HCT116 (cell line): Measurements from ENCODE around the gene CENPH. TPM values are rescaled to one million over a fixed set of nuclear protein-coding genes. Genes with fewer than 3 reads are reported as not detected.

Source experiments
- ATAC-seq: fragments of 200-7000 bp; cut with Tn5 transposase; 2 replicates; pipeline ENCODE4 v1.9.1; 2020; ENCODE audit warnings: mild to moderate bottlenecking, moderate library complexity
- BruUV-seq: library from RNA; stranded (reverse); fragments of 400-500 nt; replicated peaks from 2 replicates; lab custom pipeline; 2021; lab: Mats Ljungman, UMichigan
- CTCF ChIA-PET: fragments of 300-600 bp; sonication (Branson Sonifier 250); formaldehyde crosslinking; loops from one replicate; lab custom pipeline; 2021; ENCODE audit warnings: antibody characterized with exemption; lab: Charles Lee
- POLR2A ChIA-PET: fragments of 300-600, 350-600 bp; sonication (Branson Sonifier 250); formaldehyde crosslinking; loops from one replicate; lab custom pipeline; 2021; ENCODE audit warnings: antibody characterized with exemption; lab: Charles Lee
- RAD21 ChIA-PET, 2 experiments: fragments of 300-600 bp; sonication (Branson Sonifier 250); formaldehyde crosslinking; loops; one replicate each; lab custom pipeline; 2023; ENCODE audit warnings: low total read pairs in 2 of 2; ENCODE audit not compliant: uncharacterized antibody in 2 of 2, unreplicated experiment in 2 of 2, low non-redundant PET in 1 of 2; lab: Charles Lee
- DNase-seq: peaks from one replicate; pipeline ENCODE4 v3.0.0-alpha.2; 2010; ENCODE audit warnings: low read depth, low spot score
- H2AFZ ChIP-seq: fragments of 200-600 bp; shearing (Covaris generic), sonication (generic); 2 replicates; pipeline ENCODE4 v1.6.1; 2017; ENCODE audit warnings: low read depth, mixed run types, mixed read lengths, antibody characterized with exemption, low read length; ENCODE audit not compliant: poor library complexity, severe bottlenecking
- H3K27ac ChIP-seq: 2 replicates; pipeline ENCODE4 v1.5.1; 2012; ENCODE audit warnings: low read depth, low read length
- H3K27me3 ChIP-seq: fragments of 200-600 bp; sonication (generic); 2 replicates; pipeline ENCODE4 v1.6.1; 2016; ENCODE audit warnings: mixed run types, low read length, mixed read lengths; ENCODE audit not compliant: insufficient read depth
- H3K36me3 ChIP-seq, 2 experiments: fragments of 200-500 bp in 1 of 2; fragments of 200-600 bp in 1 of 2; sonication (Bioruptor generic) in 1 of 2; sonication (generic) in 1 of 2; 2 replicates each; pipeline versions ENCODE4 v1.5.1 to v1.6.1; 2014 to 2016; ENCODE audit warnings: low read length in 2 of 2, inconsistent platforms in 1 of 2, mixed read lengths in 1 of 2, mixed run types in 1 of 2; ENCODE audit not compliant: insufficient read depth in 2 of 2, control insufficient read depth in 1 of 2
- H3K4me1 ChIP-seq, 2 experiments: fragments of 200-600 bp in 1 of 2; sonication (generic) in 1 of 2; 2 replicates each; pipeline versions ENCODE4 v1.5.1 to v1.6.1; 2012 to 2017; ENCODE audit warnings: low read length in 2 of 2, inconsistent platforms in 1 of 2, mild to moderate bottlenecking in 1 of 2, mixed read lengths in 1 of 2, mixed run types in 1 of 2, moderate library complexity in 1 of 2; ENCODE audit not compliant: insufficient read depth in 2 of 2, control insufficient read depth in 1 of 2
- H3K4me2 ChIP-seq: fragments of 200-600 bp; sonication (generic); 2 replicates; pipeline ENCODE4 v1.6.1; 2017; ENCODE audit warnings: mixed run types, low read length, mixed read lengths
- H3K4me3 ChIP-seq, 2 experiments: fragments of 200-600 bp in 1 of 2; sonication (generic) in 1 of 2; replicated peaks in 1 of 2; 2 replicates each; pipeline ENCODE4 v1.5.1; 2011 to 2016; ENCODE audit warnings: low read length in 2 of 2, control low read depth in 1 of 2, low read depth in 1 of 2, mild to moderate bottlenecking in 1 of 2, mixed read lengths in 1 of 2, mixed run types in 1 of 2
- H3K79me2 ChIP-seq: fragments of 200-600 bp; sonication (generic); 2 replicates; pipeline ENCODE4 v1.6.1; 2017; ENCODE audit warnings: mild to moderate bottlenecking, mixed run types, low read length, moderate library complexity, mixed read lengths; ENCODE audit not compliant: insufficient read depth
- H3K9ac ChIP-seq: fragments of 200-600 bp; sonication (generic); 2 replicates; pipeline ENCODE4 v1.6.1; 2016; ENCODE audit warnings: low read length, mixed read lengths
- H3K9me2 ChIP-seq: fragments of 200-600 bp; sonication (generic), shearing (Covaris generic); 2 replicates; pipeline ENCODE4 v1.6.1; 2017; ENCODE audit warnings: mixed run types, mild to moderate bottlenecking, moderate library complexity; ENCODE audit not compliant: insufficient read depth
- H3K9me3 ChIP-seq, 2 experiments: fragments of 200-500 bp in 1 of 2; fragments of 200-600 bp in 1 of 2; sonication (Bioruptor generic) in 1 of 2; sonication (generic) in 1 of 2; 2 replicates each; pipeline ENCODE4 v1.6.1; 2014 to 2017; ENCODE audit warnings: low read length in 2 of 2, mixed read lengths in 2 of 2, inconsistent platforms in 1 of 2, low read depth in 1 of 2, mild to moderate bottlenecking in 1 of 2, mixed run types in 1 of 2, moderate library complexity in 1 of 2; ENCODE audit not compliant: control insufficient read depth in 1 of 2, insufficient read depth in 1 of 2
- H4K20me1 ChIP-seq: fragments of 200-600 bp; sonication (generic), shearing (Covaris generic); 2 replicates; pipeline ENCODE4 v1.6.1; 2017; ENCODE audit warnings: mixed run types, mild to moderate bottlenecking, moderate library complexity; ENCODE audit not compliant: insufficient read depth
- CBX3 ChIP-seq: IDR thresholded peaks from 2 replicates; pipeline ENCODE4 v1.6.1; 2012; ENCODE audit warnings: low read depth
- CEBPB ChIP-seq: IDR thresholded peaks from 2 replicates; pipeline ENCODE4 v1.6.1; 2012; ENCODE audit warnings: low read depth
- EGR1 ChIP-seq: IDR thresholded peaks from 2 replicates; pipeline ENCODE4 v1.6.1; 2012; ENCODE audit warnings: low read depth
- ELF1 ChIP-seq: IDR thresholded peaks from 2 replicates; pipeline ENCODE4 v1.6.1; 2012; ENCODE audit warnings: low read depth, borderline replicate concordance
- EZH2 ChIP-seq: fragments of 200-600 bp; sonication (generic); IDR thresholded peaks from 2 replicates; pipeline ENCODE4 v1.6.1; 2017; ENCODE audit warnings: antibody characterized with exemption, mixed run types
- EZH2phosphoT487 ChIP-seq: fragments of 200-600 bp; IDR thresholded peaks from 2 replicates; pipeline ENCODE4 v1.6.1; 2018; ENCODE audit warnings: antibody characterized with exemption, borderline replicate concordance
- FOSL1 ChIP-seq: IDR thresholded peaks from 2 replicates; pipeline ENCODE4 v1.6.1; 2012; ENCODE audit warnings: low read depth
- JUND ChIP-seq: IDR thresholded peaks from 2 replicates; pipeline ENCODE4 v1.6.1; 2012
- POLR2AphosphoS5 ChIP-seq: IDR thresholded peaks from 2 replicates; pipeline ENCODE4 v1.6.1; 2011; ENCODE audit warnings: mild to moderate bottlenecking, low read depth, low read length, moderate library complexity
- RAD21 ChIP-seq: IDR thresholded peaks from 2 replicates; pipeline ENCODE4 v1.6.1; 2012; ENCODE audit warnings: low read depth, mild to moderate bottlenecking
- SP1 ChIP-seq: IDR thresholded peaks from 2 replicates; pipeline ENCODE4 v1.6.1; 2012; ENCODE audit warnings: low read depth
- SRF ChIP-seq: IDR thresholded peaks from 2 replicates; pipeline ENCODE4 v1.6.1; 2012; ENCODE audit warnings: low read depth
- YY1 ChIP-seq: IDR thresholded peaks from 2 replicates; pipeline ENCODE4 v1.6.1; 2011; ENCODE audit warnings: low read length, low read depth, moderate library complexity, mild to moderate bottlenecking; ENCODE audit not compliant: insufficient replicate concordance; ENCODE audit errors: extremely low read depth
- ZFX ChIP-seq: fragments of 450-650 bp; IDR thresholded peaks from 2 replicates; pipeline ENCODE4 v1.6.1; 2017
- ZNF274 ChIP-seq: fragments of 200-500 bp; sonication (Bioruptor generic); IDR thresholded peaks from 2 replicates; pipeline ENCODE4 v1.6.1; 2014; ENCODE audit warnings: mild to moderate bottlenecking, low read depth, low read length, inconsistent platforms
- intact Hi-C: fragments of 100-400 bp; cut with micrococcal nuclease; formaldehyde crosslinking; loops from 2 replicates; pipeline ENCODE4 v1.10.0; 2022
- total RNA-seq: library from RNA; stranded (reverse); gene quantifications from one replicate; pipeline ENCODE4 v1.2.1, GENCODE V29; 2021; ENCODE audit not compliant: unreplicated experiment
- TF ChIP-seq, protein P1 (sequence below): IDR thresholded peaks from 2 replicates; pipeline ENCODE4 v1.6.1; 2011; ENCODE audit warnings: mild to moderate bottlenecking, low read length, moderate library complexity; ENCODE audit not compliant: insufficient replicate concordance; ENCODE audit errors: extremely low read depth
- TF ChIP-seq, protein P2 (sequence below): IDR thresholded peaks from 2 replicates; pipeline ENCODE4 v1.6.1; 2012; ENCODE audit warnings: low read depth

The CENPH gene
- total RNA-seq, 1 experiment from 2014 or later = 23.4 TPM

DNA sequence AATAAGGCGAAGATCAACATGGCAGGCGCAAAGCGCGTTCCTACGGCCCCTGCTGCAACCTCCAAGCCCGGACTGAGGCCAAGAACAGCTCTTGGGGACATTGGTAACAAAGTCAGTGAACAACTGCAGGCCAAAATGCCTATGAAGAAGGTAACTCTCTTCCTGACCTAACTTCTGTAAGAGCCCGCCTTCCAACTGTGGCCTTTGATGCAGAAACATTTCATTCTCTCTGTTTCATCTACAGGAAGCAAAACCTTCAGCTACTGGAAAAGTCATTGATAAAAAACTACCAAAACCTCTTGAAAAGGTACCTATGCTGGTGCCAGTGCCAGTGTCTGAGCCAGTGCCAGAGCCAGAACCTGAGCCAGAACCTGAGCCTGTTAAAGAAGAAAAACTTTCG, 21.5 kb upstream of the CENPH start:
- Histone ChIP-seq H3K4me1 (peaks cover 14 to 20% of the 10 kb centered on the region in 2 experiments), H3K9me2 (no peaks in the 10 kb centered on the region), H3K36me3 (peaks cover 24 to 48% of the 10 kb centered on the region in 2 experiments), H3K9me3 (no peaks in the 10 kb centered on the region), H3K9ac (peak overlapping the region; percentile 98), H3K4me3 (peak overlapping the region; percentile 87 to 98), H3K27me3 (no peaks in the 10 kb centered on the region), H3K27ac (peak overlapping the region; percentile 80), H3K79me2 (peaks cover 55% of the 10 kb centered on the region), H3K4me2 (peak overlapping the region; percentile 89), H4K20me1 (no peaks in the 10 kb centered on the region; the same call in 1 of the 2 replicates), H2AFZ (no peak overlapping the region)
- BruUV-seq = no TSS peak
- ATAC-seq (no peak), DNase-seq (no peak)
- ChIA-PET CTCF (no interaction called here), POLR2A (no interaction called here), RAD21 (no interaction called here)
- TF ChIP-seq ZFX (no peak), JUND (no peak), SRF (no peak)
- intact Hi-C loops = no loop called here

DNA sequence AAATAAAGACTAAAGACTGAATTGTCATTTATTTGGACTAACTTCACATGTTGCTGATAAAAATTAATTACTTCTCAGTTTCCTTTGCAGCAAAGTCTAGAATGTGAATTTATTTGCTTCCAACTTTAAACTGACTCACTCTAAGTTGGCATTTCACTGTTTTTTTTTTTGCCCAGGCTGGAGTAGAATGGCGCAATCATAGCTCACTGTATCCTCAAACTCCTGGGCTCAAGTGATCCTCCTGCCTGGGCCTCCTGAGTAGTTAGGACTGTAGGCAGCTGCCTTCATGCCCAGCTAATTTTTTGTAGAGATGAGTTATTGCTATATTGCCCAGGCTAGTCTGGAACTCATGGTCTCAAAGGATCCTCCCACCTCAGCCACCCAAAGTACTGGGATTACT, 18.9 kb upstream of the CENPH start:
- ChIA-PET RAD21 (no interaction called here), CTCF (interaction anchor here (0.6 kb wide), 1 partner anchor 12 kb away, joined by 4 read pairs; no protein-coding TSS in a partner anchor), POLR2A (no interaction called here)
- Histone ChIP-seq H3K79me2 (peaks cover 71% of the 10 kb centered on the region), H3K9me2 (no peaks in the 10 kb centered on the region), H3K36me3 (peaks cover 42 to 72% of the 10 kb centered on the region in 2 experiments), H3K4me3 (no peak overlapping the region), H3K27ac (no peak overlapping the region), H3K4me2 (no peak overlapping the region), H3K4me1 (peaks cover 14 to 20% of the 10 kb centered on the region in 2 experiments), H3K9me3 (no peaks in the 10 kb centered on the region), H3K9ac (no peak overlapping the region), H4K20me1 (peaks cover 3% of the 10 kb centered on the region; the same call in 1 of the 2 replicates), H2AFZ (no peak overlapping the region), H3K27me3 (no peaks in the 10 kb centered on the region)
- no TSS peak for BruUV-seq
- no peak for TF ChIP-seq YY1
- TF ChIP-seq EGR1 = no peak
- TF ChIP-seq SP1 = no peak
- TF ChIP-seq JUND = no peak
- no peak for TF ChIP-seq ZNF274
- TF ChIP-seq CBX3 = no peak
- TF ChIP-seq, protein P1, sequence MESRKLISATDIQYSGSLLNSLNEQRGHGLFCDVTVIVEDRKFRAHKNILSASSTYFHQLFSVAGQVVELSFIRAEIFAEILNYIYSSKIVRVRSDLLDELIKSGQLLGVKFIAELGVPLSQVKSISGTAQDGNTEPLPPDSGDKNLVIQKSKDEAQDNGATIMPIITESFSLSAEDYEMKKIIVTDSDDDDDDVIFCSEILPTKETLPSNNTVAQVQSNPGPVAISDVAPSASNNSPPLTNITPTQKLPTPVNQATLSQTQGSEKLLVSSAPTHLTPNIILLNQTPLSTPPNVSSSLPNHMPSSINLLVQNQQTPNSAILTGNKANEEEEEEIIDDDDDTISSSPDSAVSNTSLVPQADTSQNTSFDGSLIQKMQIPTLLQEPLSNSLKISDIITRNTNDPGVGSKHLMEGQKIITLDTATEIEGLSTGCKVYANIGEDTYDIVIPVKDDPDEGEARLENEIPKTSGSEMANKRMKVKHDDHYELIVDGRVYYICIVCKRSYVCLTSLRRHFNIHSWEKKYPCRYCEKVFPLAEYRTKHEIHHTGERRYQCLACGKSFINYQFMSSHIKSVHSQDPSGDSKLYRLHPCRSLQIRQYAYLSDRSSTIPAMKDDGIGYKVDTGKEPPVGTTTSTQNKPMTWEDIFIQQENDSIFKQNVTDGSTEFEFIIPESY = no peak
- TF ChIP-seq EZH2phosphoT487 = no peak
- TF ChIP-seq ZFX = no peak
- no peak for TF ChIP-seq FOSL1
- TF ChIP-seq POLR2AphosphoS5 = no peak
- TF ChIP-seq CEBPB = no peak
- no peak for TF ChIP-seq ELF1
- TF ChIP-seq, protein P2, sequence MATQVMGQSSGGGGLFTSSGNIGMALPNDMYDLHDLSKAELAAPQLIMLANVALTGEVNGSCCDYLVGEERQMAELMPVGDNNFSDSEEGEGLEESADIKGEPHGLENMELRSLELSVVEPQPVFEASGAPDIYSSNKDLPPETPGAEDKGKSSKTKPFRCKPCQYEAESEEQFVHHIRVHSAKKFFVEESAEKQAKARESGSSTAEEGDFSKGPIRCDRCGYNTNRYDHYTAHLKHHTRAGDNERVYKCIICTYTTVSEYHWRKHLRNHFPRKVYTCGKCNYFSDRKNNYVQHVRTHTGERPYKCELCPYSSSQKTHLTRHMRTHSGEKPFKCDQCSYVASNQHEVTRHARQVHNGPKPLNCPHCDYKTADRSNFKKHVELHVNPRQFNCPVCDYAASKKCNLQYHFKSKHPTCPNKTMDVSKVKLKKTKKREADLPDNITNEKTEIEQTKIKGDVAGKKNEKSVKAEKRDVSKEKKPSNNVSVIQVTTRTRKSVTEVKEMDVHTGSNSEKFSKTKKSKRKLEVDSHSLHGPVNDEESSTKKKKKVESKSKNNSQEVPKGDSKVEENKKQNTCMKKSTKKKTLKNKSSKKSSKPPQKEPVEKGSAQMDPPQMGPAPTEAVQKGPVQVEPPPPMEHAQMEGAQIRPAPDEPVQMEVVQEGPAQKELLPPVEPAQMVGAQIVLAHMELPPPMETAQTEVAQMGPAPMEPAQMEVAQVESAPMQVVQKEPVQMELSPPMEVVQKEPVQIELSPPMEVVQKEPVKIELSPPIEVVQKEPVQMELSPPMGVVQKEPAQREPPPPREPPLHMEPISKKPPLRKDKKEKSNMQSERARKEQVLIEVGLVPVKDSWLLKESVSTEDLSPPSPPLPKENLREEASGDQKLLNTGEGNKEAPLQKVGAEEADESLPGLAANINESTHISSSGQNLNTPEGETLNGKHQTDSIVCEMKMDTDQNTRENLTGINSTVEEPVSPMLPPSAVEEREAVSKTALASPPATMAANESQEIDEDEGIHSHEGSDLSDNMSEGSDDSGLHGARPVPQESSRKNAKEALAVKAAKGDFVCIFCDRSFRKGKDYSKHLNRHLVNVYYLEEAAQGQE = no peak
- TF ChIP-seq EZH2 = no peak
- TF ChIP-seq RAD21 = no peak
- ATAC-seq (no peak), DNase-seq (no peak)
- intact Hi-C loops = no loop called here
